ENCODE measurements around the gene CNPPD1. TPM values are rescaled to one million over a fixed set of nuclear protein-coding genes. Genes with fewer than 3 reads are reported as not detected.
"Not testable (repeated sequence)": the region's sequence is repeated elsewhere in the genome, so short reads cannot be mapped to it uniquely, and the experiment has no call there.

CNPPD1 gene
- total RNA-seq, 4 donors from 2014 or later: 14.0 to 94.0 (median 77.4) TPM

GRCh38 chr2:219206328-219207133, 29.8 kb upstream of the CNPPD1 start, which contains the start of gene ZFAND2B:
Gene ZFAND2B, plus strand, starts transcription at chr2:219206782. Its CDS starts 206 bp downstream, at chr2:219206988.
- TF ChIP-seq, protein P1, sequence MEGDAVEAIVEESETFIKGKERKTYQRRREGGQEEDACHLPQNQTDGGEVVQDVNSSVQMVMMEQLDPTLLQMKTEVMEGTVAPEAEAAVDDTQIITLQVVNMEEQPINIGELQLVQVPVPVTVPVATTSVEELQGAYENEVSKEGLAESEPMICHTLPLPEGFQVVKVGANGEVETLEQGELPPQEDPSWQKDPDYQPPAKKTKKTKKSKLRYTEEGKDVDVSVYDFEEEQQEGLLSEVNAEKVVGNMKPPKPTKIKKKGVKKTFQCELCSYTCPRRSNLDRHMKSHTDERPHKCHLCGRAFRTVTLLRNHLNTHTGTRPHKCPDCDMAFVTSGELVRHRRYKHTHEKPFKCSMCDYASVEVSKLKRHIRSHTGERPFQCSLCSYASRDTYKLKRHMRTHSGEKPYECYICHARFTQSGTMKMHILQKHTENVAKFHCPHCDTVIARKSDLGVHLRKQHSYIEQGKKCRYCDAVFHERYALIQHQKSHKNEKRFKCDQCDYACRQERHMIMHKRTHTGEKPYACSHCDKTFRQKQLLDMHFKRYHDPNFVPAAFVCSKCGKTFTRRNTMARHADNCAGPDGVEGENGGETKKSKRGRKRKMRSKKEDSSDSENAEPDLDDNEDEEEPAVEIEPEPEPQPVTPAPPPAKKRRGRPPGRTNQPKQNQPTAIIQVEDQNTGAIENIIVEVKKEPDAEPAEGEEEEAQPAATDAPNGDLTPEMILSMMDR (IDR thresholded peaks at IDR 0.05): peak in 3 of 6 experiments; percentile 36 to 45 (median 44)
- peak; percentile 96 to 99 for TF ChIP-seq POLR2A (IDR thresholded peaks at IDR 0.05)
- H3K27me3 ChIP-seq: no peaks in the 10 kb centered on the region
- H3K4me1 ChIP-seq: peaks cover 0 to 24% (median 10%) of the 10 kb centered on the region in 4 donors
- H3K4me3 ChIP-seq: peak within 1 kb of the TSS; percentile 82 to 92 (median 86)
- H3K27ac ChIP-seq: peak within 1 kb of the TSS; percentile 98 to 99 (median 98)
- DNase-seq: peak; percentile 97 to 98 (median 98)
- H3K36me3 ChIP-seq: peaks cover 0 to 26% (median 0%) of the 10 kb centered on the region in 3 donors
- H3K9me3 ChIP-seq: no peaks in the 10 kb centered on the region

DNA sequence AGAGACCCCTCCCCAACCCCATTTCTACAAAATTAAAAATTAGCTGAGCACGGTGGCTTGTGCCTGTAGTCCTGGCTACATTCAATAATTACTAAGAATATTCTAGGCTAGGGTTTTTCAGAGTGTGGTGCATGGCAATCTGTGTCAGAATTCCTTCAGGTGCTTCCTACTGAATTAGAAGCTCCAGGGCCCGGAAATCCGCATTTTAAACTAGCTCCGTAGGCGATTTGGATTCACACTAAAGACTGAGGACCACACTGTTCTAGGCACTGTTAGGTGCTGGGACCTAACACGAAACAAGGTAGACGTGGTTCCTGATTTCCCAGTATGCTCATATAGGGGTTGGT, 29.2 kb upstream of the CNPPD1 start:
- no peak for DNase-seq
- Histone ChIP-seq H3K36me3 (peaks cover 0 to 26% (median 0%) of the 10 kb centered on the region in 3 donors), H3K4me1 (peaks cover 0 to 24% (median 8%) of the 10 kb centered on the region in 4 donors), H3K4me3 (peak overlapping the region; percentile 82 to 92 (median 86)), H3K9me3 (no peaks in the 10 kb centered on the region), H3K27me3 (no peaks in the 10 kb centered on the region), H3K27ac (peak overlapping the region; percentile 98 to 99 (median 98))
- TF ChIP-seq, protein P1 (IDR thresholded peaks at IDR 0.05): no peak
- no peak for TF ChIP-seq POLR2A (IDR thresholded peaks at IDR 0.05)

DNA sequence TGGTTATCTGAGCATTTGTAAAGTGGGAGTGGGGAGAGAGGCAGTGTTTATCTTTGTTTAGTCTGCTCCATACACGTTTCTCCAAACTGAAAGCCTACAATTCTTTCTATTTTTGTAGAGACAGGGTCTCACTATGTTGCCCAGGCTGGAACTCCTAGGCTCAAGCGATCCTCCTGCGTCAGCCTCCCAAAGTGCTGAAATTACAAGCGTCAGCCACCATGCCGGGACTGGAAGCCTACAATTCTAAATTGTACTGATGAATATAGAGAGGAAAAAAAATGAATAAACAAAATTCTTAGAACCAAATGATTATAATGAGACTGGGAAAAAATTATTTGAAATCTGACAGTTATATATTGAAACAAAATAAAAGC, 28.4 kb upstream of the CNPPD1 start:
- H3K4me1 ChIP-seq: peaks cover 0 to 24% (median 7%) of the 10 kb centered on the region in 4 donors
- TF ChIP-seq, protein P1 (IDR thresholded peaks at IDR 0.05): no peak
- no peaks in the 10 kb centered on the region for H3K9me3 ChIP-seq
- DNase-seq: peak in 1 of 3 donors; percentile 17
- H3K36me3 ChIP-seq: peaks cover 0 to 24% (median 0%) of the 10 kb centered on the region in 3 donors
- H3K27ac ChIP-seq: no peak overlapping the region
- H3K27me3 ChIP-seq: no peaks in the 10 kb centered on the region
- no peak overlapping the region for H3K4me3 ChIP-seq

DNA sequence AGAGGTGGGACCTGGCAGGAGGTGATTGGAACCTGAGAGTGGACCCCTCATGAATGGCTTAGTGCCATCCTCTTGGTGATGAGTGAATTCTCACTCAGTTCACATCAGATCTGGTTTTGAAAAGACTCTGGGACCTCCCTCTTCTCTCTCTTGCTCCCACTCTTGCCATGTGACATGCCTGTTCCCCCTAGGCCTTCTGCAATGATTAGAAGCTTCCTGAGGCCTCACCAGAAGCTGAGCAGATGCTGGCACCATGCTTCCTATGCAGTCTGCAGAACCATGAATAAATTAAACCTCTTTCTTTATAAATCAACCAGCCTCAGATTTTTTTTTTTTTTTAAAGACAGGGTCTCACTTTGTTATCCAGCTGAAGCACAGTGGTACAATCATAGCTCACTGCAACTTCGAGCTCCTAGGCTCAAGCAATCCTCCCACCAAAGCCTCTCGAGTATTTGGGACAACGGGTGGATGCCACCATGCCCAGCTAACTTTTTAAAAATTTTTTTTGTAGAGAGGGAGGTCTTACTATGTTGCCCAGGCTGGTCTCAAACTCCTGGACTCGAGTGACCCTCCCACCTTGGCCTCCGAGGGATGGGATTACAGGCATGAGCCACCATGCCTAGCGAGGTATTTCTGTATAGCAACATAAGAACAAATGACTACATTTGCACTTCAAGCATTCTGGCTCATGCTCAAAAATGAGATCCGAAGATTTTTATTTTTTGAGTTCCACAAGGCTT, 27.9 kb upstream of the CNPPD1 start:
- no peak overlapping the region for H3K4me3 ChIP-seq
- H3K27me3 ChIP-seq: no peaks in the 10 kb centered on the region
- no peak for TF ChIP-seq POLR2A (IDR thresholded peaks at IDR 0.05)
- TF ChIP-seq, protein P1 (IDR thresholded peaks at IDR 0.05): no peak
- H3K27ac ChIP-seq: no peak overlapping the region
- peaks cover 0 to 24% (median 7%) of the 10 kb centered on the region in 4 donors for H3K4me1 ChIP-seq
- peaks cover 0 to 18% (median 0%) of the 10 kb centered on the region in 3 donors for H3K36me3 ChIP-seq
- peak in 1 of 3 donors; percentile 26 for DNase-seq
- H3K9me3 ChIP-seq: no peaks in the 10 kb centered on the region

DNA sequence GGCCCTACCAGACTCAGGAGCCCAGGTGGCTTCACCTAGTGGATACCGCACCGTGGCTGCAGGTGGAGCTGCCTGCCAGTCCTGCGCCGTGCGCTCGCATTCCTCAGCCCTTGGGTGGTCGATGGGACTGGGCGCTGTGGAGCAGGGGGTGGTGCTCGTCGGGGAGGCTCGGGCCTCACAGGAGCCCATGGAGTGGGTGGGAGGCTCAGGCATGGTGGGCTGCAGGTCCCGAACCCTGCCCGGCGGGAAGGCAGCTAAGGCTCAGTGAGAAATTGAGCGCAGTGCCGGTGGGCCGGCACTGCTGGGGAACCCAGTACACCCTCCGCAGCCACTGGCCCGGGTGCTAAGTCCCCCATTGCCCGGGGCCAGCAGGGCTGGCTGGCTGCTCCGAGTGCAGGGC, 24.6 kb upstream of the CNPPD1 start:
- not testable (repeated sequence) for H3K36me3 ChIP-seq
- DNase-seq: peak in 1 of 3 donors; percentile 24

More for the DNA sequence above, 24.6 kb upstream of the CNPPD1 start:
- H3K27ac ChIP-seq, H3K4me1 ChIP-seq, H3K27me3 ChIP-seq, H3K4me3 ChIP-seq, H3K9me3 ChIP-seq: not testable (repeated sequence)
